H9 (cell line): ENCODE measurements around the gene CCDC13. TPM values are rescaled to one million over a fixed set of nuclear protein-coding genes. Genes with fewer than 3 reads are reported as not detected.

ENCODE experiments used
- DNase-seq: peaks from one replicate; pipeline ENCODE4 v3.0.0-alpha.2; 2017
- H2AFZ ChIP-seq: one replicate; pipeline ENCODE4 v1.6.1; 2013; ENCODE audit warnings: mild to moderate bottlenecking, low read length, control low read depth, moderate library complexity
- H2AK5ac ChIP-seq: 2 replicates; pipeline ENCODE4 v1.6.1; 2013; ENCODE audit warnings: low read length, control low read depth, mixed read lengths; ENCODE audit not compliant: insufficient read length
- H2BK120ac ChIP-seq: one replicate; pipeline ENCODE4 v1.6.1; 2013; ENCODE audit warnings: low read depth, mild to moderate bottlenecking, low read length, control low read depth, inconsistent platforms; ENCODE audit not compliant: poor library complexity, severe bottlenecking
- H2BK12ac ChIP-seq: 2 replicates; pipeline ENCODE4 v1.6.1; 2013; ENCODE audit warnings: low read length, control low read depth, mixed read lengths, low read depth; ENCODE audit not compliant: insufficient read length
- H2BK15ac ChIP-seq: 2 replicates; pipeline ENCODE4 v1.6.1; 2013; ENCODE audit warnings: low read depth, low read length, control low read depth
- H2BK20ac ChIP-seq: one replicate; pipeline ENCODE4 v1.6.1; 2013; ENCODE audit warnings: low read depth, mild to moderate bottlenecking, low read length, control low read depth, inconsistent platforms; ENCODE audit not compliant: poor library complexity, severe bottlenecking
- H2BK5ac ChIP-seq: 2 replicates; pipeline ENCODE4 v1.6.1; 2013; ENCODE audit warnings: low read length, control low read depth, mixed read lengths; ENCODE audit not compliant: insufficient read length
- H3K14ac ChIP-seq: 2 replicates; pipeline ENCODE4 v1.6.1; 2013; ENCODE audit warnings: low read length, control low read depth; ENCODE audit not compliant: insufficient read depth
- H3K18ac ChIP-seq: 2 replicates; pipeline ENCODE4 v1.6.1; 2013; ENCODE audit warnings: low read depth, mild to moderate bottlenecking, mixed read lengths, low read length, control low read depth; ENCODE audit not compliant: insufficient read length
- H3K23ac ChIP-seq: 2 replicates; pipeline ENCODE4 v1.6.1; 2013; ENCODE audit warnings: low read length, control low read depth, mixed read lengths, low read depth; ENCODE audit not compliant: insufficient read length
- H3K23me2 ChIP-seq: 2 replicates; pipeline ENCODE4 v1.6.1; 2013; ENCODE audit warnings: low read depth, mild to moderate bottlenecking, mixed read lengths, low read length, control low read depth; ENCODE audit not compliant: insufficient read length, poor library complexity, severe bottlenecking
- H3K27ac ChIP-seq: 2 replicates; pipeline ENCODE4 v1.5.1; 2013; ENCODE audit warnings: low read length, control low read depth, mixed read lengths, low read depth; ENCODE audit not compliant: insufficient read length
- H3K27me3 ChIP-seq: 2 replicates; pipeline ENCODE4 v1.6.1; 2013; ENCODE audit warnings: low read length, control low read depth, inconsistent platforms; ENCODE audit not compliant: insufficient read depth
- H3K4ac ChIP-seq: 2 replicates; pipeline ENCODE4 v1.6.1; 2013; ENCODE audit warnings: low read depth, mild to moderate bottlenecking, control low read depth, inconsistent platforms, low read length, moderate library complexity
- H3K4me1 ChIP-seq: 2 replicates; pipeline ENCODE4 v1.6.1; 2013; ENCODE audit warnings: low read length, control low read depth, inconsistent platforms; ENCODE audit not compliant: insufficient read depth
- H3K4me2 ChIP-seq: 2 replicates; pipeline ENCODE4 v1.6.1; 2013; ENCODE audit warnings: low read length, control low read depth, mixed read lengths; ENCODE audit not compliant: insufficient read length, insufficient read depth
- H3K56ac ChIP-seq: 2 replicates; pipeline ENCODE4 v1.6.1; 2013; ENCODE audit warnings: low read depth, mild to moderate bottlenecking, mixed read lengths, low read length, control low read depth; ENCODE audit not compliant: insufficient read length
- H3K79me1 ChIP-seq: 2 replicates; pipeline ENCODE4 v1.6.1; 2013; ENCODE audit warnings: low read depth, mild to moderate bottlenecking, moderate library complexity, low read length, control low read depth, inconsistent platforms; ENCODE audit not compliant: insufficient read depth, poor library complexity, severe bottlenecking
- H3K79me2 ChIP-seq: 2 replicates; pipeline ENCODE4 v1.6.1; 2013; ENCODE audit warnings: low read length, control low read depth, inconsistent platforms; ENCODE audit not compliant: insufficient read depth
- H3K9ac ChIP-seq: 2 replicates; pipeline ENCODE4 v1.6.1; 2013; ENCODE audit warnings: low read length, control low read depth, mixed read lengths; ENCODE audit not compliant: insufficient read length; ENCODE audit errors: extremely low read depth
- H3K9me3 ChIP-seq: one replicate; pipeline ENCODE4 v1.6.1; 2013; ENCODE audit warnings: low read depth, low read length, inconsistent platforms; ENCODE audit not compliant: control insufficient read depth
- H3T11ph ChIP-seq: one replicate; pipeline ENCODE4 v1.6.1; 2013; ENCODE audit warnings: mild to moderate bottlenecking, low read length, control low read depth, inconsistent platforms
- H4K20me1 ChIP-seq: one replicate; pipeline ENCODE4 v1.6.1; 2013; ENCODE audit not compliant: control insufficient read depth, insufficient read length, insufficient read depth
- H4K5ac ChIP-seq: 2 replicates; pipeline ENCODE4 v1.6.1; 2013; ENCODE audit warnings: low read depth, mild to moderate bottlenecking, mixed read lengths, low read length, control low read depth; ENCODE audit not compliant: insufficient read length
- H4K8ac ChIP-seq: replicated peaks from 2 replicates; pipeline ENCODE4 v1.6.1; 2013; ENCODE audit warnings: low read length, control low read depth, mixed read lengths, low read depth; ENCODE audit not compliant: insufficient read length
- H4K91ac ChIP-seq: 2 replicates; pipeline ENCODE4 v1.6.1; 2013; ENCODE audit warnings: low read depth, mild to moderate bottlenecking, moderate library complexity, mixed read lengths, low read length, control low read depth; ENCODE audit not compliant: insufficient read length
- H3K27ac Mint-ChIP-seq, 3 experiments: 2 replicates in 2 of 3; 3 replicates in 1 of 3; pipeline ENCODE4 v1.8.0; 2020 to 2021; ENCODE audit warnings: mixed read lengths in 3 of 3, mild to moderate bottlenecking in 1 of 3, moderate library complexity in 1 of 3
- H3K27me3 Mint-ChIP-seq: 2 replicates; pipeline ENCODE4 v1.8.0; 2021; ENCODE audit warnings: low read depth, mild to moderate bottlenecking, moderate library complexity, mixed read lengths
- H3K36me3 Mint-ChIP-seq, 3 experiments: 2 replicates in 2 of 3; 3 replicates in 1 of 3; pipeline ENCODE4 v1.8.0; 2020 to 2021; ENCODE audit warnings: low read depth in 3 of 3, mixed read lengths in 3 of 3; ENCODE audit not compliant: insufficient read depth in 1 of 3
- H3K4me1 Mint-ChIP-seq, 2 experiments: 2 replicates each; pipeline ENCODE4 v1.8.0; 2020; ENCODE audit warnings: mixed read lengths in 2 of 2
- H3K4me3 Mint-ChIP-seq, 2 experiments: 2 replicates in 1 of 2; 3 replicates in 1 of 2; pipeline ENCODE4 v1.8.0; 2020 to 2021; ENCODE audit warnings: mild to moderate bottlenecking in 2 of 2, mixed read lengths in 2 of 2, moderate library complexity in 1 of 2
- H3K9me3 Mint-ChIP-seq, 2 experiments: 2 replicates in 1 of 2; 3 replicates in 1 of 2; pipeline ENCODE4 v1.8.0; 2020; ENCODE audit warnings: mild to moderate bottlenecking in 2 of 2, mixed read lengths in 2 of 2, moderate library complexity in 1 of 2
- WGBS: extraction: QIAGEN DNeasy Blood & Tissue Kit; methylation state at CpG from one replicate; pipeline ENCODE4 v1.1.7; 2013; ENCODE audit warnings: missing lambda C conversion rate, low lambda C conversion rate, mixed read lengths; ENCODE audit not compliant: insufficient read length; ENCODE audit errors: extremely low coverage; 5-methylcytosine and 5-hydroxymethylcytosine counted together
- total RNA-seq: library from RNA; stranded (reverse); gene quantifications from 2 replicates; pipeline ENCODE4 v1.2.1, GENCODE V29; 2021
- TF ChIP-seq, protein P1 (sequence below): fragments of 200-600 bp; sonication (generic); conservative IDR thresholded peaks from 3 replicates; pipeline ENCODE4 v1.8.0; 2021; ENCODE audit warnings: antibody characterized with exemption, mild to moderate bottlenecking

Gene CCDC13
- total RNA-seq, 1 experiment from 2014 or later, result not detected

DNA sequence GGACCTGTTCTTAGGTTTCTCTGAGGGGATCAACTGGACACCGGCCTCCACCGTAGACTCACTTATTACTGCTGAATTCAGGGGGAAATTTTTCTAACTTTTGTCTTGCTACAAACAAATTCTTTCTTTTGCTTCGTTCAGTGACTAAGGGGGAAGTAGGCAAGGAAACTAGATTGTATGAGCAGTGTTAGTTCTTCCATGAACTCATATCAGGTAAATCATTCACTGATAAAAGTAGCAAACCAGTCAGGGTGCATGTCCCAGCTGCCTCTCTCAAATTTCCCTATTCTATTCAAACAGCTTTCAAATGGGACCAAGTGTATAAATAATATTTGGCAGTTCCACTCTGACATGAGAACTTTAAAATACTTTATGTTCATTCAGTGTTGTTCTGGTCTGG is 7.3 kb upstream of the CCDC13 start:
- H2BK20ac ChIP-seq, result no peak overlapping the region
- H4K91ac ChIP-seq, result no peak overlapping the region
- H3K9me3 Mint-ChIP-seq, result no peaks in the 10 kb centered on the region
- no peak overlapping the region for H2BK120ac ChIP-seq
- no peak overlapping the region for H2AK5ac ChIP-seq
- no peaks in the 10 kb centered on the region for H4K20me1 ChIP-seq
- no peaks in the 10 kb centered on the region for H3K27me3 ChIP-seq
- no peaks in the 10 kb centered on the region for H3K4me1 ChIP-seq
- no peaks in the 10 kb centered on the region for H3K9me3 ChIP-seq
- H3K18ac ChIP-seq, result no peak overlapping the region
- H3K4me3 Mint-ChIP-seq, result no peak overlapping the region
- peaks cover 2 to 19% (median 11%) of the 10 kb centered on the region in 3 experiments; a peak in 6 of 7 replicates for H3K36me3 Mint-ChIP-seq
- H3K4me2 ChIP-seq, result no peak overlapping the region
- no peaks in the 10 kb centered on the region for H3K23me2 ChIP-seq
- no peak overlapping the region for H4K8ac ChIP-seq
- H2AFZ ChIP-seq, result no peak overlapping the region
- no peak overlapping the region for H3K9ac ChIP-seq
- H3K27ac ChIP-seq, result no peak overlapping the region
- H3K79me1 ChIP-seq, result no peaks in the 10 kb centered on the region
- TF ChIP-seq, protein P1, sequence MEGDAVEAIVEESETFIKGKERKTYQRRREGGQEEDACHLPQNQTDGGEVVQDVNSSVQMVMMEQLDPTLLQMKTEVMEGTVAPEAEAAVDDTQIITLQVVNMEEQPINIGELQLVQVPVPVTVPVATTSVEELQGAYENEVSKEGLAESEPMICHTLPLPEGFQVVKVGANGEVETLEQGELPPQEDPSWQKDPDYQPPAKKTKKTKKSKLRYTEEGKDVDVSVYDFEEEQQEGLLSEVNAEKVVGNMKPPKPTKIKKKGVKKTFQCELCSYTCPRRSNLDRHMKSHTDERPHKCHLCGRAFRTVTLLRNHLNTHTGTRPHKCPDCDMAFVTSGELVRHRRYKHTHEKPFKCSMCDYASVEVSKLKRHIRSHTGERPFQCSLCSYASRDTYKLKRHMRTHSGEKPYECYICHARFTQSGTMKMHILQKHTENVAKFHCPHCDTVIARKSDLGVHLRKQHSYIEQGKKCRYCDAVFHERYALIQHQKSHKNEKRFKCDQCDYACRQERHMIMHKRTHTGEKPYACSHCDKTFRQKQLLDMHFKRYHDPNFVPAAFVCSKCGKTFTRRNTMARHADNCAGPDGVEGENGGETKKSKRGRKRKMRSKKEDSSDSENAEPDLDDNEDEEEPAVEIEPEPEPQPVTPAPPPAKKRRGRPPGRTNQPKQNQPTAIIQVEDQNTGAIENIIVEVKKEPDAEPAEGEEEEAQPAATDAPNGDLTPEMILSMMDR, result no peak
- H2BK15ac ChIP-seq, result no peak overlapping the region
- H3K27ac Mint-ChIP-seq, result no peak overlapping the region
- no peak overlapping the region for H3K4ac ChIP-seq
- no peak overlapping the region for H2BK12ac ChIP-seq
- H3K27me3 Mint-ChIP-seq, result no peaks in the 10 kb centered on the region
- DNase-seq, result no peak
- H4K5ac ChIP-seq, result no peak overlapping the region
- H3T11ph ChIP-seq, result no peak overlapping the region
- WGBS, result no CpG with 5 or more reads among the region's 3 CpGs
- no peak overlapping the region for H3K23ac ChIP-seq
- H3K56ac ChIP-seq, result no peak overlapping the region
- no peak overlapping the region for H2BK5ac ChIP-seq
- peaks cover 0 to 4% of the 10 kb centered on the region in 2 experiments; a peak in 2 of 4 replicates for H3K4me1 Mint-ChIP-seq
- H3K79me2 ChIP-seq, result no peaks in the 10 kb centered on the region
- H3K14ac ChIP-seq, result no peak overlapping the region
